NCI-H2196 (cell line): Measurements from ENCODE around the gene PTCH1.

Source experiments
- DNase-seq: peaks from one replicate; lab custom pipeline; 2025; ENCODE audit not compliant: unreplicated experiment; lab: John Stamatoyannopoulos, UW

Gene PTCH1

DNA sequence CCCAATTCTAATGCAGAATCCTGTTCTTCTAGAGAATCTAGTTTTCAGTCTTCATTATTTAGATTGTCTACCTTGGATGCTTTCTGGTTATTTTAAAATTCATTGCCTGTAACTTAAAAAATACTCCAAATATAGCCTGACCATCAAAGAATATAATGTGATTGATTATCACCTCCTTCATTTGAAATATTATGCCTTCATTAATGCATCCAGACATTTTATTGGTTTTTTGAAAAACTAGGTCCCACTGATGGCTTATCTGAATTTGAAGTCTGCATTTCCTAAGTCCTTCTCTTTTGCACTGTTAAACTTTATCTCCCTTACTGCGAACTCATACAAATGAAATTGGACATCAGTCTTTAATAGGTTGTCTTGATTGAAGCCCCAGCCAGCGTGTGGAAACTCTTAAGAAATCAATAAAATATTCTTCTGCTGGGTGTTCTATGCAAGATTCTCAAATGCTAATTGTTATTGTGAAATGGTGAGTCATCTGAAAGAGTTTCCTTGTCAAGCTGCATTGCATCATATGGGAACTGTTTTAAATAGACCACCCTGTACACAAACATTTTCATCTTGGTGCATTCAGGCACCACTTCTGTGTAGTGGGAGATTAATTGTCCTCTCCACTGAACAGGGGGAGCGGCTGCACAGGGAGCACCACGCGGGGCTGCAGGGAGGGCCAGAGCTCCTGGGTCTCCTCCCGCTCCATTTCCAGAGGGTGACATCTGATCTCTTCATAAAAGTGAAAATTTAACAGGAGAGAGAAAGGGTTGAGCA lies 106.9 kb downstream of the PTCH1 start:
- DNase-seq, result no peak

DNA sequence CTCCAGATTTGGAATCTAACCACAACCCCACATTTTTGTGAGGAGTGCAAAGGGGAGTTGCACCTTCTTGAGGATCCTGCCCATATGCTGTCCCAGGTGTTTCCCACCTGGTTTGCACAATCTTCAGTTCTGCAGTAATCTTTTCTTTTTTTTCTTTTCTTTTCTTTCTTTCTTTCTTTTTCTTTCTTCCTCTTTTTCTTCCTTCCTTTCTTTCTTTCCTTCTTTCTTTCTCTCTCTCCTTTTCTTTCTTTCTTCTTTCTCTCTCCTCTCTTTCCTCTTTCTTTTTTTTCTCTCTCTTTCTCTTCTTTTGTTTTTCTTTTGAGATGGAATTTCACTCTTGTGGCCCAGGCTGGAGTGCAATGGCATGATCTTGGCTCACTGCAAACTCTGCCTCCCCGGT lies 109.2 kb downstream of the PTCH1 start:
- no peak for DNase-seq

DNA sequence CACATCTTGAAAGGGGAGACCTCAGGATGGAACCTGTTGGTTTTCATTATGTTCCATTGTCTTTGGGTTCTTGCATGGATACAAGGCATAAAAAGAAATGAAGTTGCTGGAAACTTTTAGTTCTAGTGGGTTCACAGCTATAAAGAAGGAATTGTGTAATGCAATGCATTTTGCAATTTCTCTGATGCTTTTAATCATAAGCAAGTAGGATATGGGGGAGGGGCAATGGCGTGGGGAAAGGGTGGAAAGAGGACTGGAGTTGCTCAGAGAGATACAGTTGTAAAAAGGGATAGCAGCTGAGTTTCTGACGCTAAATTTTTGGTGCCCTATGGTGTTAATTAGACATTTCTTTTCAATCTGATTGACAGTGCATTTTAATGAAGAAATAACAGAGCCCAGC lies 110.7 kb downstream of the PTCH1 start:
- DNase-seq, result no peak

DNA sequence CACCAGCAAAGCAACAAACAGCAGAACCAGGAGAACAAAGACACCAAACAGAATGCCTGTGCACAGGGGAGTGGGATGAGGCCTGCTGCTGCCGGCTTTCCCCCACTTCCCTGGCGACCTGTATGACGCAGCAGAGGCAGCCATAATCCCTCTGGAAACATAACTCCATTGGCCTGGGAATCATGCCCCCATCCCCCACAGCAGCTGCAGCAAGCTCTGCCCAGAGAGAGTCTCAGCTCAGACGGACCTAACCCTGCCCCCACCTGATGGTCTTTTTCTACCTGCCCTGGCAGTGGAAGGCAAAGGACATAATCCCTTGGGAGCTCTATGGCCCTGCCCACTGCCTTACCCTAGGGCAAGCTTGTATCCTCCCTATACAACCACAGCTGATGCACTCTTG lies 117.5 kb downstream of the PTCH1 start:
- DNase-seq, result no peak
